HS-5 (cell line): Measurements from ENCODE around the gene YES1.
"Not testable (repeated sequence)": the region's sequence is repeated elsewhere in the genome, so short reads cannot be mapped to it uniquely, and the experiment has no call there.

ENCODE experiments used
- DNase-seq: peaks from one replicate; pipeline ENCODE4 v3.0.0-alpha.2; 2012; ENCODE audit warnings: low read depth

The YES1 gene

DNA sequence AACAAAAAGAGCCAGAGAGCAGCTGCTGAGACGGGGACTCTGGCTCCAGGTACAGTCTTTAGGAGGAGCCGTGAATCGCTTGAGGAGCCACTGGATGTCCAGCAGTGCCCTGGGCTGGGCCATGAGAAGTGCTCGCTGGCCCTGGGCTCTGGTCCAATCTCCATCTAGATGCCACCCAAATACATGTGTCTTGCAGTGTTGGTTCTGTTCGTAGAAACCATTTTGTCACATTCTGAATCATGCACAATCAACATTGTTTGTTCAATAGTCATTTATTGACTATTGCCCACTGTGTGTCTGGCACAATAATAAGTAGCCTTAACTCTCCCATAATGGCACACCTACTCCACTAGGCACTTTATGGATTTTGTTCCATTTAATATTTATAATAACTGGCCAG, 128.5 kb downstream of the YES1 start:
- no peak for DNase-seq

DNA sequence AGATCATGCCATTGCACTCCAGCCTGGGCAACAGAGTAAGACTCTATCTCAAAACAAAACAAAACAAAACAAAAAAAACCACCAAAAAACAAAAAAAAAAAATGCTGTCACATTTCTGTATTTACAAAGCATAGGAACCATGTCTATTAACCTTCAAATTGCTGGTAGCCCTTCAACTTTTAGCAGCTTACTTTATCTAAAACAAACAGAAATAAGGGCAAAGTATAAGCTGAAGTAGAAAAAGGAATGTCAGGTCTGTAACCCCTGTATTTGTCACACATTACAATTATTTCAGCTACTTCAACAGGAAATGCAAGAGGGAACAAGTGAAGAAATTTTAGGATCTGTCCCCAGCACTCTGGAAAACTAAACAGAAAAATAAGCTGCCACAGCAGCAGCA, 129.2 kb downstream of the YES1 start:
- DNase-seq, result no peak

DNA sequence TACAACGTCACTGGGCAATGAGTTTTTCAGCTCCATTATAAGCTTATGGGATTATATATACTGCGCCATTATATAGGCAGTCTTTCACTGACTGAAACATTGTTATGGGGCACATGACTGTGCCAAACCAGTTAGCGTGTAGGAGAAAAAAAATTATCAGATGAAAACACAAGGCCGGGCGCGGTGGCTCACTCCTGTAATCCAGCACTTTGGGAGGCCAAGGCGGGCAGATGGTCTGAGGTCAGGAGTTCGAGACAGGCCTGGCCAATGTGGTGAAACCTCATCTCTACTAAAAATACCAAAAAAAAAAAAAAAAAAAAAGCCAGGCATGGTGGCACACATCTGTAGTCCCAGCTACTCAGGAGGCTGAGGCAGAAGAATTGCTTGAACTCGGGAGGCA, 129.6 kb downstream of the YES1 start:
- not testable (repeated sequence) for DNase-seq

DNA sequence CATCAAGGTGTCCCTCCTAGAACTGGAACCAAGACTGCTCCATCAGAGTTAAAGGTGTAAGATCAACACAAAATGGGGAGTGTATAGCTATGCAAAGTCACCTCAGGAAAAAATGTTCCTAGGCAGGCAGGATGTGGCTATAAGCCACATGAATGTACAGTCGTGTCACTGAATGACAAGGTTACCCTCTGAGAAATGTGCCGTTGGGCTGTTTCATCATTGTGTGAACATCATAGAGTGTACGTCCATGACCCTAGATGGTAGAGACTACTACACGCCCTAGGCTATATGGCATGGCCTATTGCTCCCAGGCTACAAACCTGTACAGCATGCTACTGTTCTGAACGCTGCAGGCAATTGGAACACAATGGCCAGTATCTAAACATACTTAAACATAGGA, 130.1 kb downstream of the YES1 start:
- no peak for DNase-seq

DNA sequence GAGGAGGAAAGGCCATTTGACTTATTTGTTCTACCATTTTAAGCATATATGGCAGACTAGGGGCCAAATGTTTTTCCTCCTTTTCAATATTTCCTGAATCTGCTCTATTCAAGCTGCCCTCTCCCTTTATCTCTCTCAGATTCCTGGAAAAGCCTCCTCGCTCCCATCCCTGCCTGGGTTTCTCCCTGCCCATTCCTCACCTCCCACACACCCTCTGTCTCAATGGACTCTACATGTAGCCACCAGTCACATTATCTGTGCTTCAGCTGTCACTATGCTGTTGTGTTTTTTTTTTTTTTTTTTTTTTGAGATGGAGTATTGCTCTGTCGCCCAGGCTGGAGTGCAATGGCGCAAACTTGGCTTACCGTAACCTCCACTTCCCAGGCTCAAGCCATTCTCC, 131.7 kb downstream of the YES1 start:
- DNase-seq, result no peak

DNA sequence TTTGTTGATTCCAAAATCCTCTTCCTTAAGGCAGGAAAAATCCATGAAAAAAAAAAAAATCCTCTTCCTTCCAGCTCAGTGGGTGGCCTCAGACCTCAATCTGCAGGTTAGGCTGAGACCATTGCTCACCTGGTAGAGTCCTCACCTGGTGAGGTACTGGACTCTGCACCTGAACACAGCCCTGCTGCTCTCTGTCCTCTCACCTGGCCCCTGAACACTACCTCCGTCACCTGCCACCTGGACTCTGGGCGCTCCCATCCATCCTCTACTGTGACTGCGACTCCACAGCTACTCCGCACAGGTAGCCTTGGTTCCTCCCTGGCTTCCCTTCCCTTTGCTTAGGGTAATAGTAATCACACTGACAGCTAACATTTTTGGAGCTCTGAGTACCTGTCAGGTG, 132.5 kb downstream of the YES1 start:
- no peak for DNase-seq

DNA sequence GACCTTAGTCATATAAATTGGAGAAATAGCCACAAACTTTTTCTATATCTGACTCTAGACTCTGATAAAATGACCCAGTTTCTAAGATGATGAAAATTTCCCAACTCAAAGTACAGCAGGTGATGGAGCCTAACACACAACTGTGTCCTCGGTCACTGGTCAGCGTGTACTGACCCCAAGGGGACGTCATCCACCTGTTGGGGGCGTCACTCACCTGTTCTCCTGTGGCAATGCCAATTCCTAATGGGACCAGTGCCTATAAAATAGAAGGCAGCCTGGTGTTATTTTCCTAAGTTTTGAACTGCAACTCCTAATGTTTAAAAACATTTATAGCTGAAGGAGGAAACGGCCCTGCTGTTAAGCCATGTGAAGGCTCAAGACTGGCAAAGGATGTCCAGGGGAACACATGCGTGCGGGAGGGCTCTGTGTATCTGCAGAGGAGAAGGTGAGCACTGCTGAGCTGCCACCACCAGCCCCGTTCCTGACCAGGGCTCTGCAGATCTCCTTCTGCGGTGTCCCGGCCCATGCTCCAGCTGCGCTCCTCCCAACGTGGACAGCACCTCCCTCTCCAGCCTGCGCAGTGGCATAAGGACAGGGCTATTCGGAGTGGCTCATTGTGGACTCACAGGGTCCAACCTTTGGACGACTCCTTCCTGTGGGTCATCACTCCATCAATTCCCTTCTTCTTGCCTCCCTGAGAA, 133.4 kb downstream of the YES1 start:
- no peak for DNase-seq

DNA sequence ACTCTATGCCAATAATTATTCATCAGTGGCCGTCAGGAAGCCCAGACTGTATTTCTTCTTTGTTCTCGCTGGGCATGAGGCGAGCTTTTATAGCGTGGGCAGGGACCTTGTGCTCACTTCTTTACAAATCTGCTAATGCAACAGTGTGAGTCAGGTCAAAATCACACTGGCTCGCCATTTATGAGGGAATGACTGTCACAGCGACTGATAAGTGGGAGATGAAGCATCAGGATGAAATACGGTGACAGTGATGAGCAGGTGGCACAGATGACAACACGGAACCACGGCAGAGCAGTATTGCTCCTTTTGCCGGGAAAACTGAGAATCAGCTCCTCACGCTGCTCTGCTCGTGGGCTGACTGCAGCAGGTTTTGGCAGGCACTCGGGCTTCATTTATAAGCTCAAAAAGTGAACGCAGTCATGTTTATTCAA, 134.1 kb downstream of the YES1 start:
- no peak for DNase-seq

DNA sequence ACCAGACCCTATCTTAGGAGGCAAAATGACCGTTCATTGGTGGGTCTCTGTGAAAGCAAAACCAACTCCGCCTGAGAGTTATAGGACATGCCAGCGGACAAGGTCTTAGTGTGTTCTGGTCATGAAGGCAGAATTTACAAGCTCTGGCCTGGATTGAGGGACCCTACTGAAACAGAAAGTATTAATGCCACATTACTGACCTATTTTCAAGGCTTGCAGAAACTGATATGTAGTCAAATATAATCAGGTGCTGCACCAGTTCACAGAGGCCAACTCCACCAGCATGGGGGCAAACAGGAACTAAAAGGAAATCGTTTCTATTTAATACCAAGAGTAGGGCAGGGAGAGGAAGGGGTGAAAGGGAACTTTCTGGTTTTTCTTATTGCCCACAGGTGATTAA, 134.9 kb downstream of the YES1 start:
- DNase-seq, result no peak

DNA sequence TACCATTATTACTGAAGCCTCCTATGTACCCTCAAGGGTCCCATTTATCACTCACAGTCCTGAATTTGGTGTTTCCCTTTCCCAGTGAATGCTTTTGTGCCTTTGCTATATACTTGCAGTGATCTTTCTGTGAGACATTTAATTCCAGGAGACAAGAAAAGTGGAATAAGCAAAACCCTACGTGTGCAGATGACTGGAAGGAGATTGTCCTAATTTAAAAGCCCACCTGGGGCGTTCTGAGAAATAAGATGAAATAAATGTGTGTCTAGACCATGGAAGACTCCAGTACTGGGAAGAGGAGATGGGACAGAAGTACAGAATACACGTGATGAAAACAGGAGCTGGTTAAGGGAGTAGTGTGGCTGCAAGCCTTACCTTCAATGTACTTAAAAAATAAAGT, 135.3 kb downstream of the YES1 start:
- DNase-seq, result no peak

DNA sequence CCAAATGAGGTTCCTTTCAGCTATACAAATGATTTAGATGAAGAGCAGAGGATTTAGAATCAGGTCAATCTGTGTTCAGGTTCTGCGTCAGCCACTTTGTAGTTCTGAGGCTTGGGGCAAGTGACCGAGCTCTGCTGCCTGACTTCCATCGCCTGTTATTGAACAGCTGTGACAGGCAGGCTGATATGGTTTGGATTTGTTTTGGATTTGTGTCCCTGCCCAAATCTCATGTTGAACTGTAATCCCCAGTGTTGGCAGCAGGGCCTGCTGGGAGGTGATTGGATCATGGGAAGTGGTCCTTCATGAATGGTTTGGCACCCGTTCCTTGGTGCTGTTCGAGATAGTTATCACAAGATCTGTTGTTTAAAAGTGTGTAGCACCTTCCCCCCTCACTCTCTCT, 136.0 kb downstream of the YES1 start:
- no peak for DNase-seq

DNA sequence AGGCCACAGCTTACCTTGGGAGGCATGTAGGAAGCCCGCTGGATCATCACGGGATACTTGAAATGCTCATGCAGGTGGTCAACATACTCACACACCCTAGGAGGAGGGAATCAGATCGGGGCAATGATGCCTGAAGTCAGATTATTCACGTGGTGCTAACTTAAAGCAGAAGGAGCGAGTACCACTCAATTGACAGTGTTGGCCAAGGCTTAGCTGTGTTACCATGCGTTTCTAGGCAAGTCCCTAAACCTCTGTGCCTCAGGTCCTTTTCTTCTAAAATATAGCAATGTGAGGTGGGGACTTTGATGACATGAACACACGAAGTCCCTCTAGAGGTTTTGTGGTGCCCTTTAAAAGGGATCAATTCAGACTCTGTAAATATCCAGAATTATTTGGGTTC, 136.7 kb downstream of the YES1 start:
- DNase-seq, result no peak

DNA sequence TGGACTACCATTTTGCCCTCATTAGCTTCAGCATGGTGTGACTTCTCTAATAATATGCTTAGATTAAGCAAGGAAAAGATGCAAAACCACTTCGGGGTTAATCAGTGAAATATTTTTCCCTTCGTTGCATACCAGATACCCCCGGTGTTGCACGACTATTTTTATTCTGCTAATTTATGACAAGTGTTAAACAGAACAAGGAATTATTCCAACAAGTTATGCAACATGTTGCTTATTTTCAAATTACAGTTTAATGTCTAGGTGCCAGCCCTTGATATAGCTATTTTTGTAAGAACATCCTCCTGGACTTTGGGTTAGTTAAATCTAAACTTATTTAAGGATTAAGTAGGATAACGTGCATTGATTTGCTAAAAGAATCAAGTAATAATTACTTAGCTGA, 138.3 kb downstream of the YES1 start:
- no peak for DNase-seq

DNA sequence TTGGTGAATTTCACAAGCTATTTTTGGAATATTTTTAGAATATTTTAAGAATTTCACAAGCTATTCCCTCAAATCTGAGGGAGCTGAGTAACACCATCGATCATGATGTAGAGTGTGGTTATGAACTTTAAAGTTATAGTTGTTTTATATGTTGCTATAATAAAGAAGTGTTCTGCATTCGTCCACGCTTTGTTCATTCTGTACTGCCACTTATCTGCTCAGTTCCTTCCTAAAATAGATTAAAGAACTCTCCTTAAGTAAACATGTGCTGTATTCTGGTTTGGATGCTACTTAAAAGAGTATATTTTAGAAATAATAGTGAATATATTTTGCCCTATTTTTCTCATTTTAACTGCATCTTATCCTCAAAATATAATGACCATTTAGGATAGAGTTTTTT, 138.7 kb downstream of the YES1 start:
- no peak for DNase-seq
